HUES48 (cell line): ENCODE measurements around the gene CARD9.

Source experiments
- H3K27ac ChIP-seq: one replicate; pipeline ENCODE4 v1.7.0; 2013; ENCODE audit warnings: low read depth, low read length, inconsistent platforms
- H3K27me3 ChIP-seq: 2 replicates; pipeline ENCODE4 v1.6.1; 2013; ENCODE audit warnings: mild to moderate bottlenecking, low read length; ENCODE audit not compliant: control insufficient read depth, insufficient read depth
- H3K36me3 ChIP-seq: 2 replicates; pipeline ENCODE4 v1.6.1; 2013; ENCODE audit warnings: low read length; ENCODE audit not compliant: control insufficient read depth, insufficient read depth
- H3K4me1 ChIP-seq: 2 replicates; pipeline ENCODE4 v1.6.1; 2013; ENCODE audit warnings: mild to moderate bottlenecking, low read length; ENCODE audit not compliant: control insufficient read depth, insufficient read depth
- H3K4me3 ChIP-seq: 2 replicates; pipeline ENCODE4 v1.5.1; 2013; ENCODE audit warnings: mild to moderate bottlenecking, low read depth, low read length
- H3K9ac ChIP-seq: 2 replicates; pipeline ENCODE4 v1.6.1; 2013; ENCODE audit warnings: mild to moderate bottlenecking, low read depth, low read length, moderate library complexity
- H3K9me3 ChIP-seq: 2 replicates; pipeline ENCODE4 v1.6.1; 2013; ENCODE audit warnings: low read length; ENCODE audit not compliant: control insufficient read depth, insufficient read depth

CARD9 gene

DNA sequence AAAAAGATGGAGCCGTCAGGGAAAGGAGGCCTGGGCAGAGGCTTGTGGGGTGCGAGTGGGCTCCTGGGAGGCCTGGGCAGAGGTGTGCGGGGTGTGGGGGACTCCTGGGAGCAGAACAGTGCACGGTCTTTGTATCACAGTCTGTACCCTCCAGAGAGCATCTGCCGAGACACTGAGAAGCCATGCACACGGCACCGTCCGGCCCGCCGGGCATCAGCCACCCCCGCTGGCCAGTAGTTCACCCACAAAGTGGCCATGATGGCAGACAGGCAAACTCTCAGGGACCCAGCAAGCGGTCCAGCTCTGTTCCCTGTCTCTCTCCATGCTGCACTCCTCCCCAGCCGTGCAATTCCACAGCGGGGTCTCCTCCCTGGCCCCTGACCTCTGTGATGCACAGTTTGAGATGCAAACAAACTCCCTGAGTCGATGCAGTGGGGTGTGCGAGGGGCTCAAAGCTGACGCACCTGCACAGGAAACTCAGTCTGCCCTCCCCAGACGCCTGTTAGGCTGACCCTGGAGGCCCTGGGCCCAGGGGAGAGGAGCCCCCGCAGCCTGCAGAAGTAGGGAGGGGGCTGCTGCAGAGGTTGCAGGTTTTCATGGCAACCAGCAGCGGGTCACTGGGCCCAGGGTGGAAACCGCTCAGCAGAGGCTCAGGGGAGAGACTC is 55.2 kb downstream of the CARD9 start:
- H3K36me3 ChIP-seq: no peaks in the 10 kb centered on the region
- no peak overlapping the region for H3K4me3 ChIP-seq
- H3K27ac ChIP-seq: no peak overlapping the region
- no peak overlapping the region for H3K9ac ChIP-seq
- no peaks in the 10 kb centered on the region for H3K27me3 ChIP-seq
- H3K9me3 ChIP-seq: peaks cover 12% of the 10 kb centered on the region
- H3K4me1 ChIP-seq: no peaks in the 10 kb centered on the region

DNA sequence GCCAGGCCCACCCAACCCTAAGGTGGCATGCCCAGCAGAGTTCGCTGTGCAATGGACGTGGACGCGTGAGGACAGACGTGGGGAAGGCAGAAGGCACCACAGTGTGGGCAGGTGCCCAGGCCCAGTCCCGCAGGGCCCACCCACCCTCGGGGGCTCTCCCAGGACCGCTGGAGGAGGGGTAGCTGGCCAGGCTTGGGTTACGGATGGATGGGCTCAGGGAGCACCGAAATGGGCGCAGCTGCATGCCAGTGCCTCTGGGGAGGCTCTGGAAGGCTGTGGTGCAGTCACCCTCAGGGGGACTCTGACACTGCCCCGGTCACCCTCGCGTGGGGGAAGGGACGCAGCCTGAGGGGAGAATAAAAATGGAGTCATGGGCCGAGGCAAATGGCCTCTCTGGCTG is 55.8 kb downstream of the CARD9 start:
- Histone ChIP-seq H3K4me1 (no peaks in the 10 kb centered on the region), H3K27me3 (no peaks in the 10 kb centered on the region), H3K36me3 (no peaks in the 10 kb centered on the region), H3K4me3 (no peak overlapping the region), H3K9ac (no peak overlapping the region), H3K9me3 (peaks cover 12% of the 10 kb centered on the region), H3K27ac (no peak overlapping the region)

DNA sequence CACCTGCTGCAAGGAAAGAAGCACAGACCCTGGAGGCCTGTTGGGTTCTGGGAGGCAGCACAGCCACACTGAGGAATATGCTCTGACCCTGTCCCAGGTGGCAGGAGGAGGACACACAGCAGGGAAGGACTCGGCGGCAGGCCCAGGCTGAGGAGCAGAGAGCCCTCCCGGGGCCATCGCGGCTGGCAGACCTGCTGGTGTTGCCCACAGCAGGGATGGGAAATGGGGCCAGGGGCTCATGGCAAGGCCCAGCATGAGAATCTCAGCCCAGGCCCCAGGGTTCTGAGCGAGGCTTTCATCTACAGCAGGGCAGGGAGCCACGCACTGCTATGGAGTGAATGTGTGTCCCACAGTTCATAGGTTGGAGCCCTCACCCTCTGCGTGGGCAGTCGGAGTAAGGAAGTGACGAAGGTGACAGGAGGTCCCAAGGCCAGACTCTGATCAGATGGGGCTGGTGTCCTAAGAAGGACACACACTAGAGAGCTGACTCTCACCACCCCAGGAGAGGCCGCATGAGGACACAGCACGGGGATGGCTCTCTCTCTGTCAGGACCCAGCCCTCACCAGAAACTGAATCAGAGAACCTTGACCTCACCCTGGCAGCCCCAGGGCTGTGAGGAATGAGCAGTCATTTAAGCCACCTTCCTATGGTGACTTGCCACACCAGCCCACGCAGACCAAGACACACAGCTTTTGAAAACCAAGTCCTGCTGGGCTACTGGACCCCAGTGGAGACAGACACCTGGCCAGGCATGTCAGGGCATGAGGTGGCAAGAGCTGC is 56.4 kb downstream of the CARD9 start:
- H3K27me3 ChIP-seq: no peaks in the 10 kb centered on the region
- H3K36me3 ChIP-seq: no peaks in the 10 kb centered on the region
- no peaks in the 10 kb centered on the region for H3K4me1 ChIP-seq
- no peak overlapping the region for H3K4me3 ChIP-seq
- no peak overlapping the region for H3K9ac ChIP-seq
- H3K9me3 ChIP-seq: peaks cover 12% of the 10 kb centered on the region
- no peak overlapping the region for H3K27ac ChIP-seq

DNA sequence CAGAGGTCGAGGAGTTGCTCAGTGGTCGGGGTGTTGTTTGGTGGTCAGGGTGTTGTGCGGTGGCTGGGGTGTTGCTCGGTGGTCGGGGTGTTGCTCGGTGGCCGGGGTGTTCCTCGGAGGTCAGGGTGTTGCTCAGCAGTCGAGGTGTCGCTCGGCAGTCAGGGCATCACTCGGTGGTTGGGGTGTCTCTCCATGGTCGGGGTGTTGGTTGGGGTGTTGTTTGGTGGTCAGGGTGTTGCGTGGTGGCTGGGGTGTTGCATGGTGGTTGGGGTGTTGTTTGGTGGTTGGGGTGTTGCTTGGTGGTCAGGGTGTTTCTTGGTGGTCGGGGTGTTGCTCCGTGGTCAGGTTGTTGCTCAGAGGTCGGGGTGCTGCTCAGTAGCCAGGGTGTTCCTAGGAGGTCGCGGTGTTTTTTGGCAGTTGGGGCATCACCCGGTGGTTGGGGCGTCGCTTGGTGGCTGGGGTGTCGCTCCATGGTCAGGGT is 57.2 kb downstream of the CARD9 start:
- Histone ChIP-seq H3K9ac (no peak overlapping the region), H3K27me3 (no peaks in the 10 kb centered on the region), H3K4me3 (no peak overlapping the region), H3K4me1 (no peaks in the 10 kb centered on the region), H3K27ac (no peak overlapping the region), H3K9me3 (peaks cover 12% of the 10 kb centered on the region), H3K36me3 (no peaks in the 10 kb centered on the region)

DNA sequence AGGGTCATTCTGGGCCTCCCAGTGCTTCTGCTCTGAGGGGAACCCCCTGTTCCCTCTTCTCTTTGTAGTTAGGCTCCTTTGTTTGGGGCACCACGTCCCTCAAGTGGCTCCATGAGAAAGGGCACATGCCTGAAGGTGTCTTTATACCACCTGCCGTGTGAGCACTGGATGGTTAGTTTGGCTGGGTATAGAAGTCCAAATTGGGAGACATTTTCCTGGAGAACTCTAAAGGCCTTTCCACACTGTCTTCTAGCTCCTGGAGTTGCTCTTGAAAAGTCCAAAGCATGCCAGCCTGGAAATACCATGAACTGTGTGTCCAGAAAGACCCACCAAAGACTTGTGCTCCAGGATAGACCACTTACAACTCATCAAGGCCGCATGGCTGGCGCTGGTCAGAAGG is 58.5 kb downstream of the CARD9 start:
- Histone ChIP-seq H3K27ac (no peak overlapping the region), H3K27me3 (no peaks in the 10 kb centered on the region), H3K36me3 (no peaks in the 10 kb centered on the region), H3K4me1 (no peaks in the 10 kb centered on the region), H3K9me3 (peaks cover 12% of the 10 kb centered on the region), H3K9ac (no peak overlapping the region), H3K4me3 (no peak overlapping the region)

DNA sequence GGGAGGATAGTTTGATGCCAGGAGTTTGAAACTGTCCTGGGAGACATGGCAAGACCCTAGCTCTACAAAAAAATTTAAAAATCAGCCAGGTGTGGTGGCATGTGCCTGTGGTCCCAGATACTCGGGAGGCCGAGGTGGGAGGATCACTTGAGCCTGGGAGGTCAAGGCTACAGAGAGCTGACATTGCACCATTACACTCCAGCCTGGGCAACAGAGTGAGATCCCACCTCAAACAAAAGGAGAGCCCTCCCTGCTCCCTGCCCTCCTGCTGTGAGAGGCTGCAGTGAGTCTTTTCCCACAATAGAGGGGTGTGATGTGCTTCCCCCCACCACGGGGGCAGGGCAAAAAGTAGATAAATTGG is 59.4 kb downstream of the CARD9 start:
- Histone ChIP-seq H3K9me3 (peaks cover 12% of the 10 kb centered on the region), H3K4me1 (no peaks in the 10 kb centered on the region), H3K4me3 (no peak overlapping the region), H3K27ac (no peak overlapping the region), H3K27me3 (no peaks in the 10 kb centered on the region), H3K36me3 (no peaks in the 10 kb centered on the region), H3K9ac (no peak overlapping the region)
